HG02759 (cell line): ENCODE results near the gene MYOZ3.

Source experiments
- ATAC-seq: cut with Tn5 transposase; IDR thresholded peaks from one replicate; pipeline ENCODE4 v1.9.1; 2021; ENCODE audit warnings: mild to moderate bottlenecking, moderate library complexity; ENCODE audit not compliant: unreplicated experiment

Gene MYOZ3

GRCh38 chr5:150661086-150661485, at the start of gene MYOZ3:
Gene MYOZ3 (plus strand): TSS chr5:150661251. CDS start chr5:150662942, 1,691 bp downstream.
- no peak for ATAC-seq

- no peak for ATAC-seq
Observed at GRCh38 chr5:150612405-150612804, 48.6 kb upstream of the MYOZ3 start.

- no peak for ATAC-seq
Observed at GRCh38 chr5:150612905-150613670, 48.0 kb upstream of the MYOZ3 start.

GRCh38 chr5:150613991-150614660, 46.9 kb upstream of the MYOZ3 start:
- ATAC-seq: no peak

- no peak for ATAC-seq
Observed at GRCh38 chr5:150614661-150615060, 46.4 kb upstream of the MYOZ3 start.

- no peak for ATAC-seq
Observed at GRCh38 chr5:150615141-150615699, 45.8 kb upstream of the MYOZ3 start.

- ATAC-seq: no peak
Observed at GRCh38 chr5:150616024-150616470, 45.0 kb upstream of the MYOZ3 start.

GRCh38 chr5:150616506-150616905, 44.5 kb upstream of the MYOZ3 start:
- no peak for ATAC-seq

GRCh38 chr5:150618163-150618562, 42.9 kb upstream of the MYOZ3 start:
- ATAC-seq: no peak

- ATAC-seq: no peak
Observed at GRCh38 chr5:150618588-150619281, 42.3 kb upstream of the MYOZ3 start.

GRCh38 chr5:150619359-150620230, 41.5 kb upstream of the MYOZ3 start:
- ATAC-seq: no peak

GRCh38 chr5:150621301-150621700, 39.8 kb upstream of the MYOZ3 start:
- ATAC-seq: no peak

- ATAC-seq: no peak
Observed at GRCh38 chr5:150622157-150622556, 38.9 kb upstream of the MYOZ3 start.

GRCh38 chr5:150623152-150623877, 37.7 kb upstream of the MYOZ3 start:
- ATAC-seq: peak; percentile 20

- ATAC-seq: peak; percentile 1
Observed at GRCh38 chr5:150623878-150624216, 37.2 kb upstream of the MYOZ3 start.

- peak; percentile 45 for ATAC-seq
Observed at GRCh38 chr5:150624334-150625163, 36.5 kb upstream of the MYOZ3 start.

GRCh38 chr5:150625164-150625535, 35.9 kb upstream of the MYOZ3 start:
- ATAC-seq: no peak

GRCh38 chr5:150625831-150626746, 35.0 kb upstream of the MYOZ3 start:
- ATAC-seq: peak; percentile 52
